Retinal pigment epithelial cell (primary cell): ENCODE data around the gene TRPV6.

Source experiments
- DNase-seq: peaks from one replicate; pipeline ENCODE4 v3.0.0-alpha.2; 2010; ENCODE audit warnings: low read depth
- H3K4me3 ChIP-seq: 2 replicates; pipeline ENCODE4 v1.5.1; 2011; ENCODE audit warnings: mild to moderate bottlenecking, low read length, control low read depth, moderate library complexity
- CTCF ChIP-seq: conservative IDR thresholded peaks from 2 replicates; pipeline ENCODE4 v1.5.1; 2011; ENCODE audit warnings: low read depth, low read length, control low read depth, inconsistent platforms

TRPV6 gene

DNA sequence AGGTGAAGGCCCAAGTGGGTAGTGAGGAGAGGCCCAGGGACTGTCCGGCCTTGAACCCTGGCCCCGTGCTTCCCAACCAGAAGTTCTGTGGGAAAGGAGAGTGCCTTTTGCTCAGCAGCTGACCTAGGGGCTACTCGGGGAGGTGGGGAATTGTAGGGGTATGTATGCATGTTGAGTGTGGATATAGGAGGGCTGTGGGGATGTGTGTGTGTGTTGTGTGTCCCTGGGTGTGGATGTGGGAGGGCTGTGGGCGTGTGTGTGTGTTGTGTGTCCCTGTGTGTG is 18.5 kb downstream of the TRPV6 start:
- no peak overlapping the region for H3K4me3 ChIP-seq

GRCh38 chr7:142866361-142867096 is 19.0 kb downstream of the TRPV6 start:
- no peak for DNase-seq
- H3K4me3 ChIP-seq: no peak overlapping the region
- peak; percentile 79 for TF ChIP-seq CTCF

More for the DNA sequence above, 18.5 kb downstream of the TRPV6 start:
- no peak for DNase-seq
- TF ChIP-seq CTCF: no peak

DNA sequence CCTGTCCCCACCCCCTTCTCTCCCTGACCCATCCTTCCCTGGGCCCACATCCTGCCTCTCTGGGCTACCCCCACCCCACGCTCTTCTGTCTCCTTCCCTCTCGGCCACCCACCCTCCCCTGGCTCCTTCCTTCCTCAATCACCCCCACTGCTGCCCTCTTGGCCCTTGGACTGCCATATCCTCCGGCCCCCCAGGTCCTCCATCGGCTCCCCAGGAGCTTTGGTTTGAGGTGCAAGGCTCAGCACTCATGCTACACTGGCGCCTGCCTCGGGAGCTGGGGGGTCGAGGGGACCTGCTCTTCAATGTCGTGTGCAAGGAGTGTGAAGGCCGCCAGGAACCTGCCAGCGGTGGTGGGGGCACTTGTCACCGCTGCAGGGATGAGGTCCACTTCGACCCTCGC is 19.8 kb downstream of the TRPV6 start:
- no peak for TF ChIP-seq CTCF

DNA sequence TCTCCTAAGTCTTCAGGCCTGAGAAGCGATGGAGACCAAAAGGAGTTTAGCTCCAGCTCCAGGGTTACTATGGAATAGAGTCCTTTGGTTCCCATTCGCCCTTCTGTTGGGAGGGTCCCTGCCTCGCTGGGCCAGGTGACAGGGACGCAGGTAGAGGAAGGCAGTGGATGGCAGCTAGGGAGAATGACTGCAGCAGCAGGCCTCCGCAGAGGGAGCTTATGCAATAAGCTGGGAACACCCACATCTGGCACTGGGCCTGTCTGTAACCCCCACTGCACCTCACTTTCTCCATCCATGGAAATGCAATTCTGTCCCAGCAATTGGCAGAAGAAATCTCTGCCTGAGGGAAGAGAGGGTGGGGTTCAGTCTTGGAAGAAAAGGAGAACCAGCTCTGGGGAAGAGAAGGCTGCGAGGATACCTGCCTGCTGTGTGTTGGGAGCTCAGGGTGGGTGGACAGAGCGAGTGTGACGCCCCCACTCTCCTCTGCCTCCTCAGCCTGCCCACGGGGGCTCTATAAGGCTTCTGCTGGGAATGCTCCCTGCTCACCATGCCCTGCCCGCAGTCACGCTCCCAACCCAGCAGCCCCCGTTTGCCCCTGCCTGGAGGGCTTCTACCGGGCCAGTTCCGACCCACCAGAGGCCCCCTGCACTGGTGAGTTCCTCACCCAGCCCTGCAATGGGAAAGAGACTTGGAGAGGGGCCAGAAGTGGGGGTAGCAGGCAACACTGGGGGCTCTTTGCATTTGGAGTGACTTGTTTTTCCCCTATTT is 20.4 kb downstream of the TRPV6 start:
- H3K4me3 ChIP-seq: no peak overlapping the region
- TF ChIP-seq CTCF: no peak
- no peak for DNase-seq

More for the DNA sequence above, 19.8 kb downstream of the TRPV6 start:
- no peak overlapping the region for H3K4me3 ChIP-seq
- DNase-seq: no peak

GRCh38 chr7:142863891-142864685 is 21.5 kb downstream of the TRPV6 start:
- TF ChIP-seq CTCF: no peak
- H3K4me3 ChIP-seq: no peak overlapping the region
- DNase-seq: no peak

- no peak for TF ChIP-seq CTCF
- no peak overlapping the region for H3K4me3 ChIP-seq
- no peak for DNase-seq
Observed at GRCh38 chr7:142862786-142863400, 22.7 kb downstream of the TRPV6 start.
